Mesenchymal stem cell (in vitro differentiated cells and primary cell): ENCODE results near the gene TMEM184A.

Source experiments
- DNase-seq: peaks from one replicate; pipeline ENCODE4 v3.0.0-alpha.2; 2013
- H2AFZ ChIP-seq: one replicate; pipeline ENCODE4 v1.6.1; 2013; ENCODE audit warnings: low read depth, mild to moderate bottlenecking, control low read depth, inconsistent platforms, low read length, moderate library complexity
- H2AK5ac ChIP-seq: 2 replicates; pipeline ENCODE4 v1.6.1; 2013; ENCODE audit warnings: low read length, moderate library complexity, mild to moderate bottlenecking, inconsistent platforms; ENCODE audit not compliant: severe bottlenecking
- H2BK120ac ChIP-seq: one replicate; pipeline ENCODE4 v1.6.1; 2013; ENCODE audit warnings: low read depth, mild to moderate bottlenecking, inconsistent platforms, low read length, moderate library complexity
- H2BK12ac ChIP-seq, 2 experiments: one replicate each; pipeline ENCODE4 v1.6.1; 2013; ENCODE audit warnings: inconsistent platforms in 2 of 2, low read length in 2 of 2, mild to moderate bottlenecking in 2 of 2, moderate library complexity in 2 of 2, control low read depth in 1 of 2
- H2BK15ac ChIP-seq: one replicate; pipeline ENCODE4 v1.6.1; 2013; ENCODE audit warnings: mild to moderate bottlenecking, low read depth, inconsistent platforms; ENCODE audit not compliant: poor library complexity, severe bottlenecking
- H2BK5ac ChIP-seq: 2 replicates; pipeline ENCODE4 v1.6.1; 2013; ENCODE audit warnings: low read depth, mild to moderate bottlenecking, low read length, control low read depth, inconsistent platforms; ENCODE audit not compliant: poor library complexity, severe bottlenecking
- H3K14ac ChIP-seq, 2 experiments: one replicate each; pipeline ENCODE4 v1.6.1; 2013; ENCODE audit warnings: inconsistent platforms in 2 of 2, low read length in 2 of 2, control low read depth in 1 of 2, mild to moderate bottlenecking in 1 of 2, moderate library complexity in 1 of 2
- H3K18ac ChIP-seq, 2 experiments: one replicate each; pipeline ENCODE4 v1.6.1; 2013; ENCODE audit warnings: inconsistent platforms in 2 of 2, low read length in 2 of 2, control low read depth in 1 of 2, low read depth in 1 of 2, mild to moderate bottlenecking in 1 of 2
- H3K23ac ChIP-seq, 2 experiments: one replicate each; pipeline ENCODE4 v1.6.1; 2013; ENCODE audit warnings: inconsistent platforms in 2 of 2, low read length in 2 of 2, mild to moderate bottlenecking in 2 of 2, moderate library complexity in 2 of 2, control low read depth in 1 of 2
- H3K27ac ChIP-seq: 2 replicates; pipeline ENCODE4 v1.5.1; 2013; ENCODE audit warnings: mild to moderate bottlenecking, moderate library complexity, low read length, control low read depth, inconsistent platforms; ENCODE audit not compliant: poor library complexity, severe bottlenecking
- H3K27me3 ChIP-seq, 2 experiments: 2 replicates each; pipeline versions ENCODE4 v1.6.1 to v1.7.0; 2013; ENCODE audit warnings: low read length in 2 of 2, mild to moderate bottlenecking in 2 of 2, moderate library complexity in 2 of 2, control low read depth in 1 of 2, inconsistent platforms in 1 of 2; ENCODE audit not compliant: control insufficient read depth in 1 of 2, insufficient read depth in 1 of 2
- H3K36me3 ChIP-seq, 2 experiments: 2 replicates each; pipeline versions ENCODE4 v1.6.1 to v1.7.0; 2013; ENCODE audit warnings: low read length in 2 of 2, control low read depth in 1 of 2, inconsistent platforms in 1 of 2, low read depth in 1 of 2, mild to moderate bottlenecking in 1 of 2; ENCODE audit not compliant: insufficient read depth in 2 of 2, control insufficient read depth in 1 of 2
- H3K4ac ChIP-seq, 2 experiments: one replicate each; pipeline ENCODE4 v1.6.1; 2013; ENCODE audit warnings: inconsistent platforms in 2 of 2, low read length in 2 of 2, mild to moderate bottlenecking in 2 of 2, moderate library complexity in 2 of 2, control low read depth in 1 of 2, low read depth in 1 of 2
- H3K4me1 ChIP-seq: 2 replicates; pipeline ENCODE4 v1.6.1; 2013; ENCODE audit warnings: low read depth, low read length, control low read depth; ENCODE audit not compliant: control insufficient read depth, insufficient read depth
- H3K4me2 ChIP-seq: 2 replicates; pipeline ENCODE4 v1.6.1; 2013; ENCODE audit warnings: low read length, mild to moderate bottlenecking, inconsistent platforms; ENCODE audit not compliant: poor library complexity, severe bottlenecking
- H3K4me3 ChIP-seq, 2 experiments: 2 replicates each; pipeline versions ENCODE4 v1.5.1 to v1.7.0; 2013; ENCODE audit warnings: low read length in 2 of 2, mild to moderate bottlenecking in 2 of 2, control low read depth in 1 of 2, low read depth in 1 of 2; ENCODE audit not compliant: insufficient read depth in 1 of 2
- H3K79me1 ChIP-seq: replicated peaks from 2 replicates; pipeline ENCODE4 v1.6.1; 2013; ENCODE audit warnings: mild to moderate bottlenecking, control low read depth, low read length, inconsistent platforms; ENCODE audit not compliant: poor library complexity, severe bottlenecking
- H3K9ac ChIP-seq: 2 replicates; pipeline ENCODE4 v1.7.0; 2013; ENCODE audit warnings: mild to moderate bottlenecking, low read length, moderate library complexity
- H3K9me3 ChIP-seq: 2 replicates; pipeline ENCODE4 v1.7.0; 2013; ENCODE audit warnings: mild to moderate bottlenecking, low read length; ENCODE audit not compliant: control insufficient read depth
- H4K8ac ChIP-seq: one replicate; pipeline ENCODE4 v1.6.1; 2013; ENCODE audit warnings: inconsistent platforms, mild to moderate bottlenecking, low read length, moderate library complexity
- H4K91ac ChIP-seq: one replicate; pipeline ENCODE4 v1.6.1; 2013; ENCODE audit warnings: mild to moderate bottlenecking, low read length, inconsistent platforms
- WGBS: methylation state at CpG from one replicate; pipeline ENCODE4 v1.1.7; 2013; ENCODE audit warnings: mixed read lengths; 5-methylcytosine and 5-hydroxymethylcytosine counted together

The TMEM184A gene

GRCh38 chr7:1601956-1602355 is 46.0 kb upstream of the TMEM184A start:
- no peak for DNase-seq
- Histone ChIP-seq H3K4me3 (no peak overlapping the region), H3K18ac (no peak overlapping the region), H3K79me1 (no peaks in the 10 kb centered on the region), H3K9me3 (no peaks in the 10 kb centered on the region), H2AK5ac (no peak overlapping the region), H3K4ac (no peak overlapping the region), H3K23ac (no peak overlapping the region), H3K4me2 (no peak overlapping the region), H3K14ac (no peak overlapping the region), H2BK12ac (no peak overlapping the region), H3K9ac (no peak overlapping the region), H3K27ac (no peak overlapping the region), H3K36me3 (no peaks in the 10 kb centered on the region), H3K4me1 (no peaks in the 10 kb centered on the region), H2BK15ac (no peak overlapping the region), H4K91ac (no peak overlapping the region), H2BK5ac (no peak overlapping the region), H2AFZ (no peak overlapping the region), H2BK120ac (no peak overlapping the region), H3K27me3 (peaks cover 48 to 88% of the 10 kb centered on the region in 2 experiments), H4K8ac (no peak overlapping the region)
- 90% methylated on average over 24 of the region's 24 CpGs for WGBS

GRCh38 chr7:1599640-1600395 is 43.8 kb upstream of the TMEM184A start:
- Histone ChIP-seq H2BK5ac (no peak overlapping the region), H3K27me3 (peaks cover 59 to 94% of the 10 kb centered on the region in 2 experiments), H2BK12ac (no peak overlapping the region), H2BK120ac (no peak overlapping the region), H3K9ac (no peak overlapping the region), H3K23ac (no peak overlapping the region), H4K91ac (no peak overlapping the region), H3K36me3 (no peaks in the 10 kb centered on the region), H3K4me3 (no peak overlapping the region), H2AFZ (no peak overlapping the region), H4K8ac (no peak overlapping the region), H3K4ac (no peak overlapping the region), H3K4me2 (no peak overlapping the region), H2BK15ac (no peak overlapping the region), H3K79me1 (no peaks in the 10 kb centered on the region), H3K18ac (no peak overlapping the region), H3K27ac (no peak overlapping the region), H2AK5ac (no peak overlapping the region), H3K9me3 (peaks cover 3% of the 10 kb centered on the region), H3K14ac (no peak overlapping the region), H3K4me1 (no peaks in the 10 kb centered on the region)
- no peak for DNase-seq
- WGBS: 92% methylated on average over 29 of the region's 29 CpGs

DNA sequence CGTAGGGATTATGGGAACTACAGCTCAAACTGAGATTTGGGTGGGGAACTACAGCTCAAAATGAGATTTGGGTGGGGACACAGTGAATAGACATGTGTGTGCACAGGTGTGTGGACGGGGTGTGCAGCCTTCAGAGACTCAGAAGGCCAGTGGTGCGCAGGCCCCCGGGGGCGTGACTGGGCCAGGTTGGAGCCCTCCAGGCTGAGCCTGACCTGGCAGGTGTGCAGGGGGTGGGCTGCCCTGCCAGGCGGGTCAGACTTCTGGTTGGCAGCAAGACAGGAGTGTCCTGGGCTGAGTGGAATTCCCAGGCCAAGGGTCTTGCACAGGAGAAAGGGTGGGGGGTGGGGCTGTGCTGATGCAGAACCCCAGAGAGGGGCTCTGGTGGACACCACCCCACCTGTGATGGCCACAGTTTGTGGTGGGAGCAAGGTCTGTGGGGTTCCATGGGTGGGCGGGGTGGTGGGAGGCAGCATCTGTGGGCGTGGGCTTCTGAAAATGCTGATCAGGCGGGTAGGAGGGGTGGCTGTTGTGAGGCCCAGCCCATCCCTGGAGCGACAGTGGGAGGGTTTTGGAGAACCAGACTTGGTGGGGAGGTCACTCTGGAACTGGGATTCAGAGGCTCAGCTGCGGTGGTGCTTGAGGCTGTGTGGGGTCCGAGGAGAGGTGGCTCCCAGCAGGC is 43.1 kb upstream of the TMEM184A start:
- Histone ChIP-seq H3K4me1 (no peaks in the 10 kb centered on the region), H2BK12ac (no peak overlapping the region), H3K4me3 (no peak overlapping the region), H4K8ac (no peak overlapping the region), H3K14ac (no peak overlapping the region), H3K79me1 (no peaks in the 10 kb centered on the region), H3K9ac (no peak overlapping the region), H2BK120ac (no peak overlapping the region), H3K27ac (no peak overlapping the region), H3K27me3 (peaks cover 59 to 94% of the 10 kb centered on the region in 2 experiments), H3K4ac (no peak overlapping the region), H3K4me2 (no peak overlapping the region), H3K9me3 (peaks cover 3% of the 10 kb centered on the region), H3K18ac (no peak overlapping the region), H2BK15ac (no peak overlapping the region), H4K91ac (no peak overlapping the region), H2AFZ (no peak overlapping the region), H3K23ac (no peak overlapping the region), H2BK5ac (no peak overlapping the region), H2AK5ac (no peak overlapping the region), H3K36me3 (no peaks in the 10 kb centered on the region)
- WGBS: 84% methylated on average over 12 of the region's 12 CpGs
- no peak for DNase-seq

DNA sequence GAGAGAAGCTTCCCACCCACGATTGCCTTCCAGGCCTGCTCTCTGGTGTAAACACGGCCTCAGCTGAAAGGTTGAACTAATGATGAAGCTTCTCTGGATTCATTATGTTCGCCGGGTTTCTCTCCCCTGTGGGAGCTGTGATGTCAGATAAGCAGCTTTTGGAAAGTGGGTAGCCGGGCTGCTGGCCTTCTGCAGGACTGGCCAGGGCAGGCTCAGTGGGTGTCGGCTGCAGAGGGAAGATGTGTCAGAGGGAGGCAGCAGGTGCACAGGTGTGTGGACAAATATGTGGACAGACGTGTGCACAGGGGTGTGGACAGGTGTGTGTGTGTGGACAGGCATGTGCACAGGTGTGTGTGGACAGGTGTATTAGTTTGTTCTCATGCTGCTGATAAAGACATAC is 42.3 kb upstream of the TMEM184A start:
- no peak overlapping the region for H2AFZ ChIP-seq
- no peak overlapping the region for H2BK120ac ChIP-seq
- no peak overlapping the region for H3K4ac ChIP-seq
- no peaks in the 10 kb centered on the region for H3K79me1 ChIP-seq
- H4K8ac ChIP-seq: no peak overlapping the region
- H4K91ac ChIP-seq: no peak overlapping the region
- peaks cover 56 to 94% of the 10 kb centered on the region in 2 experiments for H3K27me3 ChIP-seq
- no peak overlapping the region for H3K4me2 ChIP-seq
- H3K4me3 ChIP-seq: no peak overlapping the region
- no peak overlapping the region for H3K23ac ChIP-seq
- no peak for DNase-seq
- no peak overlapping the region for H3K9ac ChIP-seq
- no peak overlapping the region for H2BK5ac ChIP-seq
- H2BK15ac ChIP-seq: no peak overlapping the region
- H3K9me3 ChIP-seq: peaks cover 3% of the 10 kb centered on the region
- no peak overlapping the region for H2AK5ac ChIP-seq
- H3K36me3 ChIP-seq: no peaks in the 10 kb centered on the region
- WGBS: 85% methylated on average over 7 of the region's 7 CpGs
- H3K14ac ChIP-seq: peak overlapping the region in 1 of 2 experiments; percentile 12
- no peaks in the 10 kb centered on the region for H3K4me1 ChIP-seq
- no peak overlapping the region for H3K18ac ChIP-seq
- no peak overlapping the region for H3K27ac ChIP-seq
- no peak overlapping the region for H2BK12ac ChIP-seq
